Measurements from ENCODE around the gene HBZ.

The HBZ gene

DNA sequence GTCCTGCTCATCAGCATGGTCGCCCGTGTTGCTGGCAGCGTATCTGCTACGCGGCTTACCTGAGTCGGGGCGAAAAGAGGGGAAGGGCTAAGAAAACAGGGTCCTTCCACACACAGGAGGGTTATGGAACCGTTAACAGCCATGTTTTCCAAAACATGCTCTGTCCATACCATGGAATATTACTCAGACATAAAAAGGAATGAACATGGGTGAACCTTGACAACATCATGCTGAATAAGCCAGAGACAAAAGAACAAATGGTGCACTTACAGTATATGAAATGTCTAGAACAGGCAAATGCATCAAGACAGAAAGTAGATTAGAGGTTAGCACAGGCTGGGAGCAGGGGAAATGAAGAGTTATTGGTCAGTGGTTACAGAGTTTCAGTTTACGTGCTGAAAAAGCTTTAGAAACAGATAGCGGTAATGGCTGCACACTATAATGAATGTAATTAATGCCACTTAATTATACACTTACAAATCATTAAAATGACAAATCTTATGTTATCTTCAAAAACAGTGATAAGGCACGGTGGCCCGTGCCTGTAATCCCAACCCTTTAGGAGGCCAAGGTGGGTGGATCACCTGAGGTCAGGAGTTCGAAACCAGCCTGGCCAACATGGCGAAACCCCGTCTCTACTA lies 21.8 kb upstream of the HBZ start:
- no peaks in the 10 kb centered on the region for H3K9me3 ChIP-seq
- H3K27ac ChIP-seq: no peak overlapping the region
- no peak for TF ChIP-seq Cebpa-rat (IDR thresholded peaks at IDR 0.05)
- H3K9ac ChIP-seq: no peak overlapping the region
- H3K4me2 ChIP-seq: no peak overlapping the region
- H4K20me1 ChIP-seq: peaks cover 77% of the 10 kb centered on the region
- H3K36me3 ChIP-seq: peaks cover 39% of the 10 kb centered on the region
- no peak overlapping the region for H3K4me3 ChIP-seq
- H3K27me3 ChIP-seq: no peaks in the 10 kb centered on the region
- no peaks in the 10 kb centered on the region; the same call in 1 of the 2 replicates for H3K4me1 ChIP-seq

DNA sequence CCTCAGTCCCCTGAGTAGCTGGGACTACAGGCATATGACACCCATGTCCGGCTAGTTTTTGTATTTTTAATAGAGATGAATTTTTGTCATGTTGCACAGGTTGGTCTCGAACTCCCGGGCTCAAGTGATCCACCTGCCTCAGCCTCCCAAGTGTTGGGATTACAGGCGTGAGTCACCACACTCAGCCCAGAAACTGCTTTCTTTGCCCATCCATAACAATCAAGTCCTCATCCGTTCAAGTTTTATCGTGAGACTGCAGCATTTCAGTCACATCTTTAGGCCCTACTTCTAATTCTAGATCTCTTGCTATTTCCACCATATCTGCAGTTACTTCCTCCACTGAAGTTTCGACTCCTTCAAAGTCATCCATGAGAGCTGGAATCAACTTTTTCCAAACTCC lies 20.3 kb upstream of the HBZ start:
- H3K4me3 ChIP-seq: no peak overlapping the region
- TF ChIP-seq Cebpa-rat (IDR thresholded peaks at IDR 0.05): no peak
- H4K20me1 ChIP-seq: peaks cover 63% of the 10 kb centered on the region
- no peak overlapping the region for H3K4me2 ChIP-seq
- no peak overlapping the region for H3K27ac ChIP-seq
- H3K27me3 ChIP-seq: no peaks in the 10 kb centered on the region
- H3K4me1 ChIP-seq: peaks cover 13% of the 10 kb centered on the region
- no peak overlapping the region for H3K9ac ChIP-seq
- peaks cover 37% of the 10 kb centered on the region for H3K36me3 ChIP-seq
- H3K9me3 ChIP-seq: no peaks in the 10 kb centered on the region

DNA sequence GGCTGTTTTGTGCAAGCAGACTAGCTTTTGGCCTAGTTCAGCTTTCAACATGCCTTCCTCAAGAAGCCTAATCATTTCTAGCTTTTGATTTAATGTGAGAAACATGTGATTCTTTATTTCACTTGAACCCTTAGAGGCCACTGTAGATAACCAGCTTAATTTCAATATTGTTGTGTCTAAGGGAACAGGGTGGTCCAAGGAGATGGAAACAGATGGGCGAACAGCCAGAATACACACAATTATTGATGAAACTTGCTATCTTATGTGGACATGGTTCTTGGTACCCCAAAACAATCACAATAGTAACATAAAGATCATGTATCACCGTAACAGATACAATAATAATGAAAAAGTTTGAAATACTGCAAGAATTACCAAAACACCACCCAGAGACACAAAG lies 18.7 kb upstream of the HBZ start:
- Histone ChIP-seq H4K20me1 (peaks cover 50% of the 10 kb centered on the region), H3K4me1 (peaks cover 20% of the 10 kb centered on the region), H3K4me2 (no peak overlapping the region), H3K9me3 (no peaks in the 10 kb centered on the region), H3K4me3 (no peak overlapping the region), H3K27ac (no peak overlapping the region), H3K36me3 (peaks cover 26% of the 10 kb centered on the region), H3K27me3 (no peaks in the 10 kb centered on the region), H3K9ac (no peak overlapping the region)
- no peak for TF ChIP-seq Cebpa-rat (IDR thresholded peaks at IDR 0.05)

DNA sequence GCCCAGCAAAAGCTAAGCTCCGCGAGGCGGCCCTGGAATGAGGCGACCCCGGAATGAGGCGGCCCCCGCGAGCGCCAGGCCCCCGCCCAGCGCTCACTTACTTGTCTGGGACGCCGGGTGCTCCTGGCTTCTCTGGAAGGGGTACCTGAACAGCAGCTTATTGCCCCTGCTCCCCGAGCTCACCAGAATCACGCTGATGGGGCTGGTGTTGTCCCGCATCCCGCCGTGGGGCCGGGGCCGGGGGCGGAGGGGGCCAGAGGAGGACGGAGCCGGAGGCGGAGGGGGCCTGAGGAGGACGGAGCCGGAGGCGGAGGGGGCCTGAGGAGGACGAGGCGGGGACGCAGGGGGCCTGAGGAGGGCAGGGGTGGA lies 14.4 kb upstream of the HBZ start:
- H3K36me3 ChIP-seq: 0 out of 2 replicates have a peak, but pooled peaks cover 7% of the 10 kb centered on the region
- peak overlapping the region; percentile 79 for H3K4me3 ChIP-seq
- no peak for TF ChIP-seq Cebpa-rat (IDR thresholded peaks at IDR 0.05)
- peak overlapping the region; percentile 91 for H3K9ac ChIP-seq
- H3K27ac ChIP-seq: peak overlapping the region; percentile 89
- H4K20me1 ChIP-seq: peaks cover 11% of the 10 kb centered on the region; the same call in 1 of the 2 replicates
- H3K4me1 ChIP-seq: peaks cover 26% of the 10 kb centered on the region
- peak overlapping the region; percentile 85 for H3K4me2 ChIP-seq
- H3K9me3 ChIP-seq: no peaks in the 10 kb centered on the region
- no peaks in the 10 kb centered on the region for H3K27me3 ChIP-seq

DNA sequence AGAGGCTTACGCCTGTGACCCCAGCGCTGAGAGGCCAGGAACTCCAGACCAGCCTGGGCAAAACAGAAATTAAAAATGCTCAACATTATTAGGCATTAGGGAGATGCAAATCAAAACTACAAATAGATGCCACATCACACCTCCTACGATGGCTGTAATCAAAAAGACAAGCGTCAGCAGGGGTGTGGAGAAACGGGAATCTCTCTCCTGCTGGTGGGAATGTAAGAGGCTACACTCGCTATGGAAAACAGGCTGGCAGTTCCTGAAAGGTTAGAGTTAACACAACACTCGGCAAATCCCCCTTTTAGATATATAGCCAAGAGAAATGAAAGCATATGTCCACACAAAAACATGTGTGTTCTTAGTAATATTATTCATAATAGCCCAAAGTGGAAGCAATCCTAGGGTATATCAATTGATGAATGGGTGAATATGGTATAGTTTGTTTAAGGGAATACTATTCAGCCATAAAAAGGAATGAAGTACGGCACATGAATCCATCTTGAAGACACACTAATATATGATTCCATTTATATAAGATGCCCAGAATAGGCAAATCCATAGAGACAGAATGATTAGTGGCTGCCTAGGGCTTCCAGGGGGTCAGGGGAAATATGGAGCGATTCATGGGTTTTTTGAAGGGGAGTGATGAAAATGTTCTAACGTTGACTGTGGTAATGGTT lies 12.1 kb upstream of the HBZ start:
- no peaks in the 10 kb centered on the region for H3K9me3 ChIP-seq
- TF ChIP-seq Cebpa-rat (IDR thresholded peaks at IDR 0.05): no peak
- H4K20me1 ChIP-seq: no peaks in the 10 kb centered on the region
- no peaks in the 10 kb centered on the region for H3K27me3 ChIP-seq
- H3K27ac ChIP-seq: no peak overlapping the region
- no peak overlapping the region for H3K4me3 ChIP-seq
- H3K4me1 ChIP-seq: peaks cover 26% of the 10 kb centered on the region
- H3K9ac ChIP-seq: no peak overlapping the region
- H3K36me3 ChIP-seq: no peaks in the 10 kb centered on the region
- H3K4me2 ChIP-seq: no peak overlapping the region

DNA sequence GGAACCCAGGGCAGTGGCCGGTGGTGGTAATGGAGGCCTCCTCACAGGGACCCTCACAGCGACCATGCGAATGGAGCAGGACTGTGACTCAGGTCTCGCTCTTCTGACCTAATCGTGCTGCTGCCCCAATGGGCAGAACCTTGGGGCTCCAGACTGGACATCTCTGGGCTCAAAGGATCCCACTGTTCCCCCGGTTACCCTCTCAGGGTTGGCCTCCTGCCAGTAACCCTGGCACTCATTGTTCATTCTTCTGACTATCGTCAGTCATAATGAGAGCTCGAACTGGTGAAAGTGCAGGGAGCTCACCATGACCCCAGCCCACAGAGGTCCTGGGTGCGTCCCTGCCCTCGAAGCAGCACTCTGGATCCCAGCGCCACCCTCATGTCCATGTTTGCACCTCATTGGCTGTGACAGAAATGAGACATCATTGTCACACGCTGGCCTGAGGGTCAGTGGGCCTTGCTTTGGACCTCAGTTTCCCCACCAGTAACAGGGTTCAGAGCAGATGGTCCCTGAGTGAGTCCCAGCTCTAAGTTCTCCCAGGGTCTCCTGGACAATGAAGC lies 10.0 kb upstream of the HBZ start:
- Histone ChIP-seq H3K27me3 (no peaks in the 10 kb centered on the region), H3K9ac (no peak overlapping the region), H3K4me3 (no peak overlapping the region), H3K9me3 (no peaks in the 10 kb centered on the region), H3K4me1 (peaks cover 9% of the 10 kb centered on the region), H3K27ac (no peak overlapping the region), H3K4me2 (no peak overlapping the region), H3K36me3 (no peaks in the 10 kb centered on the region), H4K20me1 (no peaks in the 10 kb centered on the region)
- no peak for TF ChIP-seq Cebpa-rat (IDR thresholded peaks at IDR 0.05)

DNA sequence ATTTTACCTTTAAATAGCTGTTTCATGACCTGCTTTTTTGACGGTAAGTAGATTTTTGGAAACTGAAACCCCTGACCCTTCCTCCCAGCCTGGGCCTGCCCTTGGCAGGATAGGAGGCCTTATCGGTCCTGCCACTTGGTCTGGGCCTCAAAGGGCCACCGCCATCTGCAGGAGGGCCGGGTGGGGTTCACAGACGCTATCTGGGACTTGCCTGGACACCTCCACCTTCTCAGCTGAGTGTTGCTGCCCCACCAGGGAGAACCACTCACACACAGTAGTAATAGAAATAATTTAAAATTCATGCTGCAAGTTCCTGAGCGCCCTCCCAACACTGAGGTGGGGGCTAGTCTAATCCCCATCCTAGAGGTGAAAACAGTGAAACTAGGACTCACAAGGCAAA lies 9.4 kb upstream of the HBZ start:
- Histone ChIP-seq H4K20me1 (no peaks in the 10 kb centered on the region), H3K4me2 (no peak overlapping the region), H3K27ac (no peak overlapping the region), H3K27me3 (no peaks in the 10 kb centered on the region), H3K9me3 (no peaks in the 10 kb centered on the region), H3K9ac (no peak overlapping the region), H3K4me1 (0 out of 2 replicates have a peak, but pooled peaks cover 7% of the 10 kb centered on the region), H3K4me3 (no peak overlapping the region), H3K36me3 (no peaks in the 10 kb centered on the region)
- TF ChIP-seq Cebpa-rat (IDR thresholded peaks at IDR 0.05): no peak

DNA sequence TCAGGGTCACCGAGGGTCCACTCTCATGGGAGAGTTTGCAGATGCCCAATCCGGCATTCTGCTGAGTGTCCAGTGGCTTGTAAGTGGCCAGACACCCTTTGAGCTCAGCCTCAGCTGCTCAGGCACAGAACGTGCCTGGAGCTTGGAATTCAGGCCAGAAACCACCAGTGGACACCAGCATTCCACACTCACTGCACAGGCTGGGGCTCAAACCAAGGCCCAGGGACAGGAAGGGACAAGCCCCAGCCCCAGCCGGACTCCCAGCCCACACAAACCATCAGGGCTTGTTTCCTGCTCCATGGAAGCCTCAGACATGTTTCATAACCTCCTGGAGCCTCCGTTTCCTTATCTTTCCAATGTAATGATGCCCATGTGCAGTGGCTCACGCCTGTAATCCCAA lies 9.0 kb upstream of the HBZ start:
- H4K20me1 ChIP-seq: no peaks in the 10 kb centered on the region
- no peak overlapping the region for H3K4me2 ChIP-seq

DNA sequence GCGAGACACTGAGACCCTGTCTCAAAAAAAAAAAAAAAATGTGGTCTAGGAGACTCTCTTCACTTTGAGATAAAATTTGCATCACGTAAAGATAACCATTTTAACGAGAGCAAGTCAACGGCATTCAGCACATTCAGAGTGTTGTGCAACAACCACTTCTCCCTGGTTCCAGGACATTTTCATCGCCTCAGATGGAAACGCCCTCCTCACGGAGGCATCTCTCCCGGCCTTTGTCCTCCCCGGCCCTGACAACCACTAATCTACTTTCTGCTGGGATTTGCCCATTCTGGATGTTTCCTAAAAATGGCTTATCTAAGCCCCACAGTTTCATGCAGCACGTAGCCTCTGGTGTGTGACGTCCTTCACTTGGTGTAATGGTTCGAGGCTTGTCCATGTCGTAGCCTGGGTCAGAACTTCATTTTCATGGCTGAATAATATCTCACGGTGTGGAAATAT lies 7.6 kb upstream of the HBZ start:
- H3K9me3 ChIP-seq: no peaks in the 10 kb centered on the region
- H3K9ac ChIP-seq: no peak overlapping the region
- no peak overlapping the region for H3K4me3 ChIP-seq
- no peaks in the 10 kb centered on the region for H3K4me1 ChIP-seq
- H3K4me2 ChIP-seq: no peak overlapping the region
- no peak overlapping the region for H3K27ac ChIP-seq
- no peaks in the 10 kb centered on the region for H3K36me3 ChIP-seq
- no peak for TF ChIP-seq Cebpa-rat (IDR thresholded peaks at IDR 0.05)
- peaks cover 6% of the 10 kb centered on the region; the same call in 1 of the 2 replicates for H3K27me3 ChIP-seq
- H4K20me1 ChIP-seq: no peaks in the 10 kb centered on the region

More for the DNA sequence above, 9.0 kb upstream of the HBZ start:
- no peak overlapping the region for H3K9ac ChIP-seq
- H3K27me3 ChIP-seq: no peaks in the 10 kb centered on the region; the same call in 1 of the 2 replicates
- H3K4me3 ChIP-seq: no peak overlapping the region
- no peak overlapping the region for H3K27ac ChIP-seq
- no peak for TF ChIP-seq Cebpa-rat (IDR thresholded peaks at IDR 0.05)
- H3K9me3 ChIP-seq: no peaks in the 10 kb centered on the region
- H3K36me3 ChIP-seq: no peaks in the 10 kb centered on the region
- 0 out of 2 replicates have a peak, but pooled peaks cover 7% of the 10 kb centered on the region for H3K4me1 ChIP-seq

DNA sequence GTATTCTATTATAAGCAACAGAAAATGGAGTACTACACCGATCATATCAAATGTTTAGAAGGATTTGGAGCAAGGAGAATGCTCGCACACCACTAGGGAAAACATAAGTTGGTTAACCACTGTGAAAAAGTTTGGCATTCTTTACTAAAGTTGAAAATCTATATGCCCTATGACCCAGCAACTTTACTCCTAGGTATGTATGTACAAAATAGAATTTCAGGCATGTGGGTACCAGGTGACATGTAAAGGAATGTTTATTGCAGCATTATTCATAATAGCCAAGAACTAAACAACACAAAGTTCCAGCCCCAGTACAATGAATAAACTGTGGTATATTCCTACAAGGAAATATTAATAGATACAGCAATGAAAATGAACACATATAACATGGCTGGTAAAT lies 5.8 kb upstream of the HBZ start:
- no peak for TF ChIP-seq Cebpa-rat (IDR thresholded peaks at IDR 0.05)
- Histone ChIP-seq H3K4me2 (no peak overlapping the region), H3K4me1 (no peaks in the 10 kb centered on the region), H3K9ac (no peak overlapping the region), H3K9me3 (no peaks in the 10 kb centered on the region), H3K27me3 (peaks cover 6% of the 10 kb centered on the region; the same call in 1 of the 2 replicates), H4K20me1 (no peaks in the 10 kb centered on the region), H3K36me3 (no peaks in the 10 kb centered on the region), H3K27ac (no peak overlapping the region), H3K4me3 (no peak overlapping the region)

Measured in BLaER1 (cell line).